Mesodermal cell (in vitro differentiated cells): ENCODE results near the gene GTF2IRD1.
"Not testable (repeated sequence)": the region's sequence is repeated elsewhere in the genome, so short reads cannot be mapped to it uniquely, and the experiment has no call there.

Source experiments
- H3K27ac ChIP-seq: 2 replicates; pipeline ENCODE4 v1.7.0; 2013; ENCODE audit warnings: mild to moderate bottlenecking, low read depth, low read length, moderate library complexity; ENCODE audit not compliant: severe bottlenecking
- H3K36me3 ChIP-seq: 2 replicates; pipeline ENCODE4 v1.7.1; 2013; ENCODE audit warnings: mild to moderate bottlenecking, low read length, moderate library complexity; ENCODE audit not compliant: control insufficient read depth, insufficient read depth
- H3K4me1 ChIP-seq: one replicate; pipeline ENCODE4 v1.7.1; 2013; ENCODE audit warnings: mild to moderate bottlenecking, low read length; ENCODE audit not compliant: insufficient read depth, control insufficient read depth, poor library complexity, severe bottlenecking
- H3K4me3 ChIP-seq: 2 replicates; pipeline ENCODE4 v1.7.0; 2013; ENCODE audit warnings: low read length, control low read depth, mild to moderate bottlenecking; ENCODE audit not compliant: insufficient read depth, poor library complexity, severe bottlenecking; ENCODE audit errors: extremely low read depth
- H3K9me3 ChIP-seq: 2 replicates; pipeline ENCODE4 v1.7.1; 2013; ENCODE audit warnings: mild to moderate bottlenecking, low read length, moderate library complexity; ENCODE audit not compliant: control insufficient read depth
- WGBS, 2 experiments: methylation state at CpG; one replicate each; pipeline ENCODE4 v1.1.5; 2013; ENCODE audit warnings: missing lambda C conversion rate in 2 of 2; ENCODE audit not compliant: insufficient coverage in 2 of 2; 5-methylcytosine and 5-hydroxymethylcytosine counted together

GTF2IRD1 gene

DNA sequence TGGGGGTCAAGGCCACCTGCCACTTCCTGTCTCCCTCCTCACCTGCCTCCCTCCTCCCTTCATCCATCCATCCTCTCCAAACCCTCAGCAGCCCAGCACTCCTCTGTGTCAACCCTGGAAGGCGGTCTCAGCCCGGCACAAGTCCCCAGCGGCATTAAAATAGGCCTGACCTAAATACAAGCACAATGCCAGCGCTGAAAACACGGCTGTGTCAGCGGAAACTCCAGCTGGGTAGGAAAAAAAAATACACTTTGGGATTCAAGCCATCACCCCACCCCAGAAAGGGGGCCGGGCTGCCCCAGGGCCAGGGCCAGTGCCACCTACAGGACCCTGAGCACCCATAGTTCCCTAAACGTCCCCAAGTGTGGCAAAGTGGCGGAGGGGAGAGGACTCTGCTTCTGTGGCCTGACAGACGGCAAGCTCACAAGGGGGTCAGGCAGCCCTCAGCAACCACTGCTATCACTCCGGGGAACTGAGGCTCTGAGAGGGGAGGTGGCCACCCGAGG lies 22.7 kb upstream of the GTF2IRD1 start:
- Histone ChIP-seq H3K9me3 (no peaks in the 10 kb centered on the region), H3K4me1 (peaks cover 4% of the 10 kb centered on the region), H3K4me3 (no peak overlapping the region), H3K27ac (no peak overlapping the region), H3K36me3 (no peaks in the 10 kb centered on the region)
- 45 to 77% methylated on average over 8 of the region's 12 CpGs for WGBS, 2 experiments

DNA sequence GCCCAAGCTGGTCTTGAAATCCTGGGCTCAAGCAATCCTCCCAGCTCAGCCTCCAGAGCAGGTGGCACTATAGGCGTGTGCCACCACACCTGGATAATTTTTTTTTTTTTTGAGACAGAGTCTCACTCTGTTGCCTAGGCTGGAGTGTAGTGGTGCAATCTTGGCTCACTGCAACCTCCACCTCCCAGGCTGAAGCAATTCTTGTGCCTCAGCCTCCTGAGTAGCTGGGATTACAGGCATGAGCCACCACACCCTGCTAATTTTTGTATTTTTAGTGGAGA lies 16.5 kb upstream of the GTF2IRD1 start:
- not testable (repeated sequence) for H3K4me3 ChIP-seq, H3K4me1 ChIP-seq, H3K36me3 ChIP-seq, H3K27ac ChIP-seq
- WGBS, 2 experiments = no CpG with 5 or more reads among the region's 1 CpG
- peaks cover 11% of the 10 kb centered on the region for H3K9me3 ChIP-seq

DNA sequence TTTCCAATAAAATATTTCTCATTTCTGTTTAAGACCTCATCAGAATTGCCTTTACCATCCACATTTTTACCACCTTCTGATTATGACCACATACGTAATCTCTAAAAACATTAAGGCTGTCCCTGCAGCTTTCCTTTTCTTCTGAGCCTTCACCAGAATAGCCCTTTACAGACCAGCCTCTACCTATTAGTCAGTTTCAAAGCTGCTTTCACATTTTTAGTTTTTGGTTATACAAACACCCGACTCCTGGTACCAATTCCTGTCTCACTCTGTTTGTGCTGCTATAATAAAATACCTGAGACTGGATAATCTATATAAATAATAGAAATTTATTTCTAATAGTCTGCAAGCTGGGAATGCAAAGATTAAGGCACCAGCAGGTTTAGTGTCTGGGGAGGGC lies 15.4 kb upstream of the GTF2IRD1 start:
- Histone ChIP-seq H3K27ac (no peak overlapping the region), H3K4me3 (no peak overlapping the region), H3K4me1 (no peaks in the 10 kb centered on the region), H3K9me3 (peaks cover 11% of the 10 kb centered on the region), H3K36me3 (no peaks in the 10 kb centered on the region)
- 93 to 95% methylated on average over 1 of the region's 2 CpGs for WGBS, 2 experiments

GRCh38 chr7:74439541-74439940 lies 14.2 kb upstream of the GTF2IRD1 start:
- H3K27ac ChIP-seq = no peak overlapping the region
- H3K9me3 ChIP-seq = peaks cover 11% of the 10 kb centered on the region
- no peaks in the 10 kb centered on the region for H3K36me3 ChIP-seq
- 94 to 99% methylated on average over 4 of the region's 4 CpGs for WGBS, 2 experiments
- no peaks in the 10 kb centered on the region for H3K4me1 ChIP-seq
- no peak overlapping the region for H3K4me3 ChIP-seq

DNA sequence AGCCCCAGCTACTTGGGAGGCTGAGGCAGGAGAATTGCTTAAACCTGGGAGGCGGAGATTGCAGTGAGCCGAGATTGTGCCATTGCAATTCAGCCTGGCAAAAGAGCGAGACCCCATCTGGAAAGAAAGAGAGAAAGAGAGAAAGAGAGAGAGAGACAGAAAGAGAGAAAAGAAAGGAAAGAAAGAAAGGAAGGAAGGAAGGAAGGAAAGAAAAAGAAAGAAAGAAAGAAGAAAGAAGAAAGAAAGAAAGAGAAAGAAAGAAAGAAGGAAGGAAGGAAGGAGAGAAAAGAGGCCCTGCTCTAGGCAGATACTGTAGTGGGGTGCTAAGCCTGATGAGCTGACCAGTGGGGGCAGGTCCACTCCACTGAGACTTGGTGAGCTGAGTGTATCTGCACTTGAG lies 13.6 kb upstream of the GTF2IRD1 start:
- not testable (repeated sequence) for H3K36me3 ChIP-seq, H3K4me3 ChIP-seq, H3K4me1 ChIP-seq, H3K27ac ChIP-seq
- WGBS, 2 experiments = 95 to 96% methylated on average over 3 of the region's 3 CpGs
- H3K9me3 ChIP-seq = peaks cover 11% of the 10 kb centered on the region

GRCh38 chr7:74441801-74442200 lies 11.9 kb upstream of the GTF2IRD1 start:
- Histone ChIP-seq H3K4me3 (no peak overlapping the region), H3K9me3 (peaks cover 11% of the 10 kb centered on the region), H3K4me1 (no peaks in the 10 kb centered on the region), H3K36me3 (no peaks in the 10 kb centered on the region), H3K27ac (no peak overlapping the region)
- 82 to 85% methylated on average over 10 of the region's 10 CpGs for WGBS, 2 experiments

GRCh38 chr7:74443543-74444247 lies 10.0 kb upstream of the GTF2IRD1 start:
- no peaks in the 10 kb centered on the region for H3K4me1 ChIP-seq
- peak overlapping the region; percentile 29 for H3K27ac ChIP-seq
- H3K36me3 ChIP-seq = no peaks in the 10 kb centered on the region
- whole genome bisulfite sequencing, 2 experiments = 88 to 93% methylated on average over 12 to 14 of the region's 21 CpGs
- peaks cover 3% of the 10 kb centered on the region for H3K9me3 ChIP-seq
- no peak overlapping the region for H3K4me3 ChIP-seq

DNA sequence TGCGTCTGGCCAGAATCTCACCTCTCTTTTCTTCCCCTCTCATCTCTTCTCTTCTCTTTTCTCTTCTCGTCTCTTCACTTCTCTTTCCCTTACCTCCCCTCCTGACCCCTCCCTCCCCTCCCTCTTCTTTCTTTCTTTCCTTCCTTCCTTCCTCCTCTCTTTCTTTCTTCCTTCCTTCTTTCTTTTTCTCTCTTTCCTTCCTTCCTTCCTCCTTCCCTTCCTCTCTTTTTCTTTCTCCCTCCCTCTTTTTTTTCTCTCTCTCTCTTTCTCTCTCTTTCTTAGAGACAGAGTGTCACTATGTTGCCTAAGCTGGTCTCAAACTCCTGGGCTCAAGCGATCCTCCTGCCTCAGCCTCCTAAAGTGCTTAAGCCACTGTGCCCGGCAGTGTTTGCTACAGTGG lies 4.6 kb upstream of the GTF2IRD1 start:
- no peaks in the 10 kb centered on the region for H3K36me3 ChIP-seq

DNA sequence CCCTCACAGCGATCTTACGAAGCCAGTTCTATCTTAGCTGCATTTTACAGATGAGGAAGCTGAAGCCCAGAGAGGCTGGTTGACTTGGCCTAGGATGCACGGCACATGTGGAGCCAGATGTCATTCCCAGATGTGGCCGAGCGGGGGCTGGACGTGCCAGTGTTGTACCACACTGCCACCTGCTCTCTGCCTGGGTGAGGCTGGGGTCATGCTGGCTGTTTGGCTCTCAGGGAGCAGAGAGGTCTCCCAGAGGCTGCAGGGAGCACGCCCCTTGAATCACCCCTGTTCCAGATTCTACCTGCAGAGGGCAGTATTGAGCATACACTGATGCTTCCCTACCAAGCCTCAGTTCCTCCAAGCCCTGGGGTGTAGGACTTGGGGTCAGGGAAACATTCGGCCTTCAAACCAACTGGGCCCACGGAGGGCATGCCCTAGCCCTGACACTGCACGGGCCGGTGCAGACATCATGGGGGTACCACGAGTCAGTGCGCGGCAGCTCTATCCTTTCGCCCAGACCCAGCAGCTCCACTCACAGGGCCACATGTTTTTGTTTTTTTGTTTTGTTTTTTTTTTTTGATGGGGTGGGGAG lies 3.8 kb upstream of the GTF2IRD1 start:
- Histone ChIP-seq H3K9me3 (no peaks in the 10 kb centered on the region), H3K4me3 (no peak overlapping the region), H3K4me1 (no peaks in the 10 kb centered on the region), H3K36me3 (no peaks in the 10 kb centered on the region), H3K27ac (no peak overlapping the region)
- 67 to 71% methylated on average over 11 to 13 of the region's 15 CpGs for WGBS, 2 experiments

More for the DNA sequence above, 4.6 kb upstream of the GTF2IRD1 start:
- H3K27ac ChIP-seq = no peak overlapping the region
- WGBS, 2 experiments = 88 to 93% methylated on average over 4 of the region's 4 CpGs
- H3K4me3 ChIP-seq = no peak overlapping the region
- H3K9me3 ChIP-seq = no peaks in the 10 kb centered on the region
- no peaks in the 10 kb centered on the region for H3K4me1 ChIP-seq

DNA sequence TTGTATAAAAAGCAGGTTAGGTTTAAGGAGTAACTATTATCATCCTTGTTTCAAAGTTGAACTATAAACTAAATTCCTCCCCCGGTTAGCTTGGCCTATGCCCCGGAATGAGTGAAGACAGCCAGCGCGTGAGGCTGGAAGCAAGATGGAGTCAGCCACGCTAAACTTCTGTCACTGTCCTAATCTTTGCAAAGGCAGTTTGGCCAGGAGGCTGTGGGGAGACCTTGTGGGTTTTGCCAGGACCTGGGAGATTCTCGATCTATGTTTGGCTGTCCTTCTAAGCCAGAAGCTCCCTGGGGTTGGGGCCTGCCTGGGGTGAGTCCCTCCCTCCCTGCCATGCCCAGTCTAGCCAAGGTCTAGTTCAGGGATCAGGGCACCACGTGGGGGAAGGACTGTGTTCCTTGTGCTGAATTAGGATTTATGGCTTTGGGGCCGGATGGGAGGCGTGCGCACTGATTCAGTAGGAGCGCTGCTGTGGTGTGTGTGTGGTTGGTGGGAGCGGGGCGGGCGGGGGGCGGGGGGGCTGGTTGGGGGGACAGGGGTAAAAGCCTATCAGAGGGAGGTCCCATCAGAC lies 871 bp upstream of the GTF2IRD1 start:
- peaks cover 3% of the 10 kb centered on the region for H3K4me1 ChIP-seq
- H3K4me3 ChIP-seq = peak overlapping the region; percentile 64
- 86 to 96% methylated on average over 3 to 7 of the region's 15 CpGs for WGBS, 2 experiments
- H3K27ac ChIP-seq = no peak overlapping the region
- no peaks in the 10 kb centered on the region for H3K9me3 ChIP-seq
- peaks cover 9% of the 10 kb centered on the region for H3K36me3 ChIP-seq
